ENCODE results near the gene CIB1.

CIB1 gene

GRCh38 chr15:90234096-90234988, 601 bp upstream of the CIB1 start, which contains the start of gene GDPGP1:
GDPGP1 (plus strand) TSS chr15:90234209; CDS start chr15:90240909, 6,700 bp downstream.
- no peak for DNase-seq (ENCODE audit: extremely low read depth, low read depth)

DNA sequence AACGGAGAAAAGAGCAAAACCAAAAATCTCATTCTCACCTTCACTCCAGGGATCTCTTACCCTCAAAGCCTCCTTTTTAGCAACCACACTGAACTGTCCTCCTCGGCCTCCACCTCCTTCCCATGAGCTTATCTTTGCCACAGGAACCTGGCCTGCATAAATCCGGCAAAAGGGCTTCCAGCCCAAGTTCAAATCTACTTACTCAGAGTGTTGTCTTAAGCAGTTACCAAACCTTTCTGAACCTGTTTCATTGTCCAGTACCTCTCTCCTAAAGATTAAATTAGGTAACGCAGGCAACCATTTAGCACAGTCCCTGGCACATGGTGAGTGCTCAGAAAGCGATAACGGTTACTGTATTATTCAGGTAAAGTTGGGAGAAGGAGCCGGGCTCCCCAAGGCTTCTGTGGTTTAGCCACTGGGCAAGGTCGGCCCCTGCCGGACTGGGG, 777 bp downstream of the CIB1 start:
- no peak for DNase-seq (ENCODE audit: extremely low read depth, low read depth)
- TF ChIP-seq, protein P1, sequence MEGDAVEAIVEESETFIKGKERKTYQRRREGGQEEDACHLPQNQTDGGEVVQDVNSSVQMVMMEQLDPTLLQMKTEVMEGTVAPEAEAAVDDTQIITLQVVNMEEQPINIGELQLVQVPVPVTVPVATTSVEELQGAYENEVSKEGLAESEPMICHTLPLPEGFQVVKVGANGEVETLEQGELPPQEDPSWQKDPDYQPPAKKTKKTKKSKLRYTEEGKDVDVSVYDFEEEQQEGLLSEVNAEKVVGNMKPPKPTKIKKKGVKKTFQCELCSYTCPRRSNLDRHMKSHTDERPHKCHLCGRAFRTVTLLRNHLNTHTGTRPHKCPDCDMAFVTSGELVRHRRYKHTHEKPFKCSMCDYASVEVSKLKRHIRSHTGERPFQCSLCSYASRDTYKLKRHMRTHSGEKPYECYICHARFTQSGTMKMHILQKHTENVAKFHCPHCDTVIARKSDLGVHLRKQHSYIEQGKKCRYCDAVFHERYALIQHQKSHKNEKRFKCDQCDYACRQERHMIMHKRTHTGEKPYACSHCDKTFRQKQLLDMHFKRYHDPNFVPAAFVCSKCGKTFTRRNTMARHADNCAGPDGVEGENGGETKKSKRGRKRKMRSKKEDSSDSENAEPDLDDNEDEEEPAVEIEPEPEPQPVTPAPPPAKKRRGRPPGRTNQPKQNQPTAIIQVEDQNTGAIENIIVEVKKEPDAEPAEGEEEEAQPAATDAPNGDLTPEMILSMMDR (IDR thresholded peaks at IDR 0.05; ENCODE audit: low read depth, low read length): peak; percentile 55

More at GRCh38 chr15:90234096-90234988, 601 bp upstream of the CIB1 start, which contains the start of gene GDPGP1:
- TF ChIP-seq, protein P1 (IDR thresholded peaks at IDR 0.05; ENCODE audit: low read depth, low read length): no peak

DNA sequence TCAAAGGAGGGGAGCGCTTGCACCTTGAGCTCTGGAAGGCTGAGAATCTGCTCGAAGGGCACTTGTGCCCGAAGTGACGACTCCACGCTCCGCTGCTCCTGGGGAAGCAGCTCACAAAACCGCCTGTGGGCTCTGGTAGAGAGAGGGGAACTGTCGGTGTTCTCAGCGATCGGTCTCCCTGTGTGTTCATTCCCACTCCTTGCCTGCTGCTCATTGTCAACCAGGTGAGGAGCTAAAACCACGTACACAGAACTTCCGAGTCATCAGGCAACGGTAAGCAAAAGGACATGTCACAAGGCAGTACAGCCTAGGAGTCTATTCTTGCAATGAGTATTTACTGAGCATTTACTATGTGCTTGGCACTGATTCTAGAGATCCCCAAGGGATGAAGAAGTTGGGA, 1.5 kb downstream of the CIB1 start:
- DNase-seq (ENCODE audit: extremely low read depth, low read depth): no peak
- TF ChIP-seq, protein P1 (IDR thresholded peaks at IDR 0.05; ENCODE audit: low read depth, low read length): no peak

DNA sequence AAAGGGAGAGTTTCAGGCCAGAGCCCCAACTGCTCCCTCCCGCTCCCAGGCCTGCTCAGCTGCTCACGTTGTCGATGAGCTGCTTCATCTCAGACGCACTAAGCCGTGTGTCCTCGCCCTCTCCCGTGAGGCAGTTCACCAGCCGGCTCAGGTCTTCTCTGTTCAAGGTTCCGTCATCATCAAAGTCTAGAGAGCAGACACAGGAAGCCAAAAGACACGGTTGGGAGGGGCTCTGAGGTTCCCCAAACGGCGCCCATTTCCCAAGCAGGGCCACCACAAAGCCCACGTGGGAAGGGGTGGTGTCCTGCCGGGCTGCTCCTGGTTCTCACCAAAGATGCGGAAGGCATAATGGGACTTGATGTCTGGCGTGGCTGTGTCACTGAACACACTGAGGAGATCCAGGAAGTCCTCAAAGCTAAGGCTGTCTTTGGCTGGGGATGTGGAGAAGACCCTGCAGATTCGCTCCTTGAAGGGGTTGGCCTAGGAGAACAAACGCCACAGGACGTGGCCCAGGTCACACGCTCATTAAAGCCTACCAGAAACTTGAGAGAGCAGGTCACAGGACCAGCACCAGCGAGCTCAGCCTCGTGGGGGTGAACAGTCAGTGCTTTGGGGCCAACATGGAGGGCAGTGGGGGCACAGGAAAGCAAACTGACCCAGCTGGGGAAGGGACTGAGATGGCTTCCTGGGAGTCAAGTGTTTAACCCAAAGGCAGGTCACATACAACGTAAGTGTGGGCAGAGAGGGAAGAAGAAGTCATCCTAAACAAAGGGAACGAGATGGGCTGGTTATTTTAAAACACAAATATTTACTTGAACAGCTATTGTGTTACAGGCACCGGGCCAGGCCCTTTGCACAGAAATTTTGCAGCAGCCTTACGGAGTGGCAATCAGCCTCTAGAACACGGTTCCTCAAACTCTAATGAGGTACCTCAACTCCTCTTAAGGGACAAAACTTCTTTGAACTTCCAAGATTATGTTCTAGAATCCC, 2.4 kb downstream of the CIB1 start:
- DNase-seq (ENCODE audit: extremely low read depth, low read depth): no peak
- TF ChIP-seq, protein P1 (IDR thresholded peaks at IDR 0.05; ENCODE audit: low read depth, low read length): no peak

DNA sequence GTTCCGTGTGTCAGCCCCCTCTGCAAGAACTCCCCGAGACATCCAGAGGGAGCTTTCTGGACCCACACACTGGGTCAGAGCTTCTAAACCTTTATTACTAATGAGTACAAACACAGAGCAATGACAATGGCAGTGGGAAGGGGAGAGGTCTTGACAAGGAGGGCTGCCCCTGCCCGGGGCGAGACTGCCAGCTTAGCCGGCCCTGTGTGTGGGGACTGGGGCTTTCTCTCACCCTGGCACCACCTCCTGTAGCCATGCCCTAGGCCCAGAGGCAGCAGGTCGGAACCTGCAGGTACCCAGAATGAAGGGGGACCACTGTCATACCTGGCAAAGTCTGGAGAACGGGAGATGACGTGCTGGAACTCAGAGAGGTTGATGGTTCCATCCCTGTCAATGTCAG, 3.1 kb downstream of the CIB1 start:
- no peak for DNase-seq (ENCODE audit: extremely low read depth, low read depth)
- TF ChIP-seq, protein P1 (IDR thresholded peaks at IDR 0.05; ENCODE audit: low read depth, low read length): no peak

DNA sequence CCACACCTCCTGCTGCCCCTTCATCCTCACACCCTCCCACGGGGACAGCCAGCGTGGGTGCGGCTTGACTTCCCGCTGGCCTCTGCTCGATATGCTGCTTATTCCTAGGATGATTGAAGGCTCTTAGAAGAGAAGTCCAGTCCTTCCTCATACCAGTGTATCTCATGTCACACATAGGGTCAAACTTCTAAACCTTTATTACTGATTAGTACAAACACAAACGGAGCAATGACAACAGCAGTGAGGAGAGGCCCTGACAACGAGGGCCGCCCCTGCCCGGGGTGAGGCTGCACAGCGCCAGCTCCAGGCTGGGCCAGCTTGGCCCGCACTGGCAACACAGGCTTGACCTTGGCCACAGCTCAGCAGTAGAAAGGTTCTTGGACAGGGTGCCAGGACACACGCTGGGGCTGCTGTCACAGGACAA, 3.7 kb downstream of the CIB1 start:
- TF ChIP-seq, protein P1 (IDR thresholded peaks at IDR 0.05; ENCODE audit: low read depth, low read length): no peak
- DNase-seq (ENCODE audit: extremely low read depth, low read depth): no peak

Data from AG09319 (cell line).